Measurements from ENCODE around the gene AKIP1.

The AKIP1 gene

GRCh38 chr11:8961401-8961800 lies 50.4 kb downstream of the AKIP1 start:
- DNase-seq (ENCODE audit: low read depth in 2 of 2), result no peak

DNA sequence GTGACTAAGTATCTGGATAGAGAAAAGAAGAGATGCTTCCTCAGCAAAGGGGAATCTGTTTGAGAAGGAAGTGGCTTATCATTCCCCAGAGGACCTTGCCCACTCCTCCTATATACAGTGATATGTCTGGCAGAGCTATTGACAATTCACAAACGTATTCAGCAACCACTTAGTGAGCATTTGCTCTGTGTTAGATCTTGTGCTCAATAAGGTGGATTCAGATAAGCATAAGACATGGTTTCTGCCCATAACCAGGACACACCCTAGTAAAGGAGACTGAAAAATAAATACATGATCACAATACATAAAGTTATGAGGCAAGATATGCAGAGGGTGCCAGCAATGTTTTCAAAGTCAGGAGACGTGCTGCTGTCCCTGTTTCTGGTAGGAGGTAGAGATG lies 51.9 kb downstream of the AKIP1 start:
- DNase-seq (ENCODE audit: low read depth in 2 of 2), result no peak

GRCh38 chr11:8963569-8964323 lies 52.8 kb downstream of the AKIP1 start:
- DNase-seq (ENCODE audit: low read depth in 2 of 2), result peak; percentile 68 to 79

DNA sequence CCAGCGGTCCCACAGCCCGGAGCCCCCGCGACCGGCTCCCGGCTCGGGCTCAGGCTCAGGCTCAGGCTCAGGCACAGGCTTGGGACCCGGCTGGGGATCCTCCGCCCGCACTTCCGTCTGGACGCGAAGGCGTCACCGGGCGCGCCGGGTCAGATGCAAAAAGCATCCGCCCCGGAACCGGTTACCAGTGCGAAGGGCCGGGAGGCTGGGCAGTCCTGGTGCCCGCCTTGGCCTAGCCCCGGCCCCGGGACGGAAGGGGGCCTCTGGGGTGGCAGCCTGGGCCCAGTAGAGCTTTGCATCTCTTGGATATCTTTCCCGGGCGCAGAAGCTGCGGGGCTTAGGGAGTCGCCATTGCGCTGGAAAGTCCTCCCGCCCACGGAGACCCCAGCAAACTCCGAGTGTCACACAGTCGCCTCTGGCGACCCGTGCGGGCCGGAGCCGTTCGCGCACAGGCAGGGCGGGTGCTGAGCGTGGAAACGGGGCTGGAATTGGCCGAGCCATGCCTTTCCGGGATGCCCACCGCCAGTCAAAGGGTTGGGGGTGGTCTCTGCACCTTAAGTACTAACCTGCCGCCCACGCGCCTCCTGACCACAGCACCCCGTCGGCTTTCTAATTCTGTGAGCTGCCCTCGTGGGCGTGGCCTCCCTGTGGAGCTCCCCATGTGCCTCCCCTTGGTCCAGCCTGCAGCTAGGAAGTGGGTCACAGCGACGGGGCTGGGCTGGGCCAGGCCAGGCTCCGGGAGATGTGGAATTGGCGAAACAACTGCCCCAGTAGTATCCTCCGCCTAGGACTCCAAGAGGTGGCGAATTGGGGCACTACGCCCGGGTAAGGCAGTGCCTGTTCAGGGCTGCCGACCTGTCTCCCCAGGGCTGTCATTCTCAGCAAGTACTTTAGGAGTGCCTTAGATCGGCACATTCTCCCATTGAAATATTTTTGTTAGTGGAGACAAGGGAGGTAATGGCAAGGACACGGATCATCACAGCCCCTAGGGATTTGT lies 53.6 kb downstream of the AKIP1 start, which contains the start of gene TMEM9B:
Gene TMEM9B, minus strand, starts transcription at position 119 of the 997 bp plus-strand sequence. CDS start 129 bp downstream, outside the sequence.
- DNase-seq (ENCODE audit: low read depth in 2 of 2), result peak; percentile 76 to 81

- no peak for DNase-seq (ENCODE audit: low read depth in 2 of 2)
Observed at GRCh38 chr11:8967184-8967583, 56.2 kb downstream of the AKIP1 start.

Data from stimulated activated CD4-positive, alpha-beta T cell treated with anti-CD3 and anti-CD28 coated beads, Interleukin-4, amount 100 ng/mL, for 48 hours (primary cell).